CD4-positive, alpha-beta T cell (primary cell): ENCODE results near the gene JAZF1. TPM values are rescaled to one million over a fixed set of nuclear protein-coding genes. Genes with fewer than 3 reads are reported as not detected.

ENCODE experiments used
- ATAC-seq: fragments of 200-7000 bp; cut with Tn5 transposase; one replicate; pipeline ENCODE4 v1.10.0; 2022; ENCODE audit warnings: mild to moderate bottlenecking; ENCODE audit not compliant: poor library complexity
- CTCF ChIA-PET: fragments of 350-600 bp; sonication (Branson Sonifier 250); formaldehyde crosslinking; loops from one replicate; lab custom pipeline; 2021; ENCODE audit warnings: antibody characterized with exemption, inconsistent platforms; lab: Charles Lee
- POLR2A ChIA-PET: fragments of 350-600 bp; sonication (Branson Sonifier 250); formaldehyde crosslinking; loops from one replicate; lab custom pipeline; 2021; ENCODE audit warnings: antibody characterized with exemption, inconsistent platforms; lab: Charles Lee
- DNase-seq, 14 experiments: peaks; one replicate each; pipeline ENCODE4 v3.0.0-alpha.2; 2013 to 2020; ENCODE audit warnings: mixed read lengths in 2 of 14
- H3K27ac ChIP-seq, 2 donors: one replicate each; pipeline versions ENCODE4 v1.5.1 to v1.7.0; 2013; ENCODE audit warnings: low read length in 2 of 2, low read depth in 1 of 2, mild to moderate bottlenecking in 1 of 2
- H3K27me3 ChIP-seq, 2 experiments: 1 replicate in 1 of 2; 2 replicates in 1 of 2; pipeline versions ENCODE4 v1.6.1 to v1.7.0; 2013; ENCODE audit warnings: low read length in 2 of 2, control low read depth in 1 of 2, mild to moderate bottlenecking in 1 of 2, moderate library complexity in 1 of 2; ENCODE audit not compliant: insufficient read depth in 2 of 2, control insufficient read depth in 1 of 2
- H3K36me3 ChIP-seq: one replicate; pipeline ENCODE4 v1.6.1; 2013; ENCODE audit warnings: low read length, control low read depth; ENCODE audit not compliant: insufficient read depth
- H3K4me1 ChIP-seq: one replicate; pipeline ENCODE4 v1.6.1; 2013; ENCODE audit warnings: low read length, control low read depth; ENCODE audit not compliant: insufficient read depth
- H3K4me3 ChIP-seq: one replicate; pipeline ENCODE4 v1.5.1; 2013; ENCODE audit warnings: mild to moderate bottlenecking, low read length, moderate library complexity
- H3K9me3 ChIP-seq, 2 experiments: 1 replicate in 1 of 2; 2 replicates in 1 of 2; pipeline versions ENCODE4 v1.6.1 to v1.7.0; 2013; ENCODE audit warnings: low read length in 2 of 2, mild to moderate bottlenecking in 2 of 2, control low read depth in 1 of 2, moderate library complexity in 1 of 2; ENCODE audit not compliant: control insufficient read depth in 1 of 2, insufficient read depth in 1 of 2
- H3K27ac Mint-ChIP-seq: one replicate; pipeline ENCODE4 v1.8.0; 2020; ENCODE audit warnings: mixed read lengths
- H3K27me3 Mint-ChIP-seq: one replicate; pipeline ENCODE4 v1.8.0; 2021; ENCODE audit warnings: mixed read lengths
- H3K36me3 Mint-ChIP-seq: one replicate; pipeline ENCODE4 v1.8.0; 2021; ENCODE audit warnings: low read depth, mixed read lengths
- H3K4me1 Mint-ChIP-seq: one replicate; pipeline ENCODE4 v1.8.0; 2021; ENCODE audit warnings: low read depth, mixed read lengths
- H3K4me3 Mint-ChIP-seq: one replicate; pipeline ENCODE4 v1.8.0; 2020; ENCODE audit warnings: mild to moderate bottlenecking, mixed read lengths
- H3K9me3 Mint-ChIP-seq: one replicate; pipeline ENCODE4 v1.8.0; 2020; ENCODE audit warnings: mixed read lengths
- CTCF ChIP-seq: fragments of 200-600 bp; IDR thresholded peaks from one replicate; pipeline ENCODE4 v1.8.0; 2022; ENCODE audit warnings: antibody characterized with exemption, mild to moderate bottlenecking
- intact Hi-C, 2 experiments: fragments of 100-400 bp; cut with DNase I in 1 of 2; cut with micrococcal nuclease in 1 of 2; formaldehyde crosslinking; loops; one replicate each; pipeline versions ENCODE4 v1.15.1 to v1.9.0; 2023 to 2025; cut with DNase I, micrococcal nuclease
- total RNA-seq, 174 experiments: library from RNA in 2 of 174; stranded (reverse) in 2 of 174; gene quantifications; one replicate each; pipeline ENCODE4 v1.2.3 and lab custom pipeline; 2021 to 2026

The JAZF1 gene
- total RNA-seq, 2 experiments from 2014 or later: 9.9 to 11.1 TPM

GRCh38 chr7:28003408-28003807 lies 177.2 kb downstream of the JAZF1 start:
- CTCF ChIA-PET: no interaction called here
- no peaks in the 10 kb centered on the region for H3K27me3 Mint-ChIP-seq
- ATAC-seq (no peak), DNase-seq (no peak)
- Histone ChIP-seq H3K36me3 (peaks cover 3% of the 10 kb centered on the region), H3K27ac (no peak overlapping the region), H3K9me3 (no peaks in the 10 kb centered on the region), H3K4me1 (peaks cover 4% of the 10 kb centered on the region), H3K4me3 (no peak overlapping the region), H3K27me3 (no peaks in the 10 kb centered on the region)
- POLR2A ChIA-PET: no interaction called here
- no peaks in the 10 kb centered on the region for H3K36me3 Mint-ChIP-seq
- TF ChIP-seq CTCF: no peak
- no peak overlapping the region for H3K4me3 Mint-ChIP-seq
- intact Hi-C loops: no loop called here
- no peaks in the 10 kb centered on the region for H3K9me3 Mint-ChIP-seq
- H3K27ac Mint-ChIP-seq: no peak overlapping the region
- no peaks in the 10 kb centered on the region for H3K4me1 Mint-ChIP-seq

DNA sequence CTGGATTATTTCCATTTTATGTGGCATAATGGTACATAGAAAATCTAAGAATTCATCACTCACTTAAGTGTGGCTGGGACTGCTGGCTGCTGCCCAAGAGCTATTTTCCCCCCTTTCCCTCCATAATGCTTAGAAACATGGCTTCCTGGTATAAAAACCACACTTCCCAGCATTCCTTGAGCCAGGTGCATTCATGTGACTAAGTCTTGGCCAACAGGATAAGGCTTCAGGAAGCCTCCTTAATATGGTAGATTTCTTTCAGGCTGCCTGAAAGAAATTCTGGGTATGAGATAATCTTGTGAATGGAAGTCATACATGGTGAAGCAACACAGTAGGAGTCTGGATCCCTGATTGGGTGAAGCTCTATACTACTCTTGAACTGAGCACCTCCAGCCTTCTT lies 178.0 kb downstream of the JAZF1 start:
- intact Hi-C loops: no loop called here
- Histone ChIP-seq H3K4me1 (peaks cover 4% of the 10 kb centered on the region), H3K9me3 (no peaks in the 10 kb centered on the region), H3K27ac (no peak overlapping the region), H3K4me3 (no peak overlapping the region), H3K27me3 (no peaks in the 10 kb centered on the region), H3K36me3 (peaks cover 3% of the 10 kb centered on the region)
- DNase-seq (no peak), ATAC-seq (no peak)
- H3K9me3 Mint-ChIP-seq: no peaks in the 10 kb centered on the region
- no peak overlapping the region for H3K27ac Mint-ChIP-seq
- H3K4me3 Mint-ChIP-seq: no peak overlapping the region
- TF ChIP-seq CTCF: no peak
- POLR2A ChIA-PET: no interaction called here
- no peaks in the 10 kb centered on the region for H3K36me3 Mint-ChIP-seq
- no peaks in the 10 kb centered on the region for H3K27me3 Mint-ChIP-seq
- H3K4me1 Mint-ChIP-seq: no peaks in the 10 kb centered on the region
- CTCF ChIA-PET: no interaction called here

GRCh38 chr7:28001896-28002295 lies 178.7 kb downstream of the JAZF1 start:
- POLR2A ChIA-PET: no interaction called here
- H3K36me3 ChIP-seq: peaks cover 3% of the 10 kb centered on the region
- no peak overlapping the region for H3K4me3 ChIP-seq
- intact Hi-C loops: no loop called here
- no peaks in the 10 kb centered on the region for H3K4me1 Mint-ChIP-seq
- H3K27ac ChIP-seq: no peak overlapping the region
- CTCF ChIA-PET: no interaction called here
- H3K4me3 Mint-ChIP-seq: no peak overlapping the region
- no peak overlapping the region for H3K27ac Mint-ChIP-seq
- no peaks in the 10 kb centered on the region for H3K9me3 Mint-ChIP-seq
- DNase-seq: no peak
- no peaks in the 10 kb centered on the region for H3K9me3 ChIP-seq
- no peaks in the 10 kb centered on the region for H3K27me3 Mint-ChIP-seq
- H3K36me3 Mint-ChIP-seq: no peaks in the 10 kb centered on the region
- ATAC-seq: no peak
- peaks cover 4% of the 10 kb centered on the region for H3K4me1 ChIP-seq
- no peak for TF ChIP-seq CTCF
- no peaks in the 10 kb centered on the region for H3K27me3 ChIP-seq
